ENCODE measurements around the gene CC2D2B.
"Not testable (repeated sequence)": the region's sequence is repeated elsewhere in the genome, so short reads cannot be mapped to it uniquely, and the experiment has no call there.

The CC2D2B gene

DNA sequence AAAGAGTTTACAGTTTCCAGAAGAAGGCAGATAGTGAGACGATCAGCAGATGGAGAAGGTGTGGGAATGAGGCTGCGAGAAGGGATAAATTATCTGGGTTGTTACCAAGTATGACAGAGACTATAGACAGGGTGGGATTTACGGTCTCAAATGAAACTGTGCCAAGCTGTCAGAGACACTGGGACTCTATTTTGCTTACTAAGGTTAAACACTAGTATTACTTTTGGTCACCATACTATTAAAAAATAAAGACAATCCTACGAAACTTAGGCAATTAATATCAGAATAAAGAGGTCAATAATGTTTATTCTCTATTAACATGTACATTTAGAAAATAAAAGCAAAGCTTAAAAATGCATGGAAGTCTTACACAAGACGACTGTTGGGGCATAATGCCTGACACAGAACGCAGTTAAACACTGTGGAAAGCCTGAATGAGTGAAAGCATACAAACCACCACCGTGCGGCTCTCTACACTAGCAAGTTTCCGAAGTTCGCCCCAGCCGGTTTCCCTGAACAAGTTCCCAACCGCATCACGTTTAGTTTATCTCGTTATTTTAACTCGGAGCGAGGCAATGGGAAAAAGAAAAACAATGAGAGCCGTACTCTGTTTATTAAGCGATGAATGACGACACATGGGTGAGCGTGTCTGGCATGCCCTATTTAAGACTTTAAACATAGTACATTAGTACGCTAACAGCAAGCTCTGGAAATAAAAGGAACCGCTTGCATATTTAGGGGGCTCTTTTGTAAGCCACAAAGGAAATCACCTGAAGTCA, 909 bp upstream of the CC2D2B start:
- Histone ChIP-seq H3K27ac (ENCODE audit: insufficient read depth, low read length, poor library complexity, severe bottlenecking) (peak overlapping the region; percentile 60), H3K4me1 (ENCODE audit: control insufficient read depth, insufficient read depth, low read length, poor library complexity, severe bottlenecking) (peaks cover 3% of the 10 kb centered on the region), H3K4me3 (ENCODE audit: insufficient read depth, low read depth, low read length, poor library complexity, severe bottlenecking) (peak overlapping the region; percentile 85), H3K36me3 (ENCODE audit: control insufficient read depth, insufficient read depth, low read length) (peaks cover 2% of the 10 kb centered on the region), H3K9me3 (ENCODE audit: control insufficient read depth, low read length) (no peaks in the 10 kb centered on the region), H3K27me3 (replicated peaks; ENCODE audit: control insufficient read depth, insufficient read depth, low read length, poor library complexity, severe bottlenecking) (no peaks in the 10 kb centered on the region)
- DNase-seq: no peak

DNA sequence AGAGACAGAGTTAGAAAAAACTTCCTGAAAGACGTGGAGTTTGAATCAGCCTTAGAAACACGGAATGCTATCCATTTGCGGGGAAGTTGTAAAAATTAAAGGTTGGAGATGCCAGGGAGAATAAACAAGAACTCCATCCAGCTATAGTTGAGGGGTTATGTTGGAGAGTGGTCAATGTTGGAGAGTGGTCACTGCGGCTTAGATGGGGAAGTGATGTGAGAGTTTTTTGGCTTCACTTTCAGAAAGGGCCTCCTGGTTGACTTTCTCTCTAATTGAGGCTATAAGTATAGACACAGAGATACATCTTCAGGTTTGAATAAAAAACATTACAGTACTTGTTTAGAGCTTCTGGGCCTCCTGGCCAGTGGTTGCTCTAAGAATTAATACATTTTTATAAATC, 675 bp downstream of the CC2D2B start:
- Histone ChIP-seq H3K4me1 (ENCODE audit: control insufficient read depth, insufficient read depth, low read length, poor library complexity, severe bottlenecking) (peaks cover 3% of the 10 kb centered on the region), H3K4me3 (ENCODE audit: insufficient read depth, low read depth, low read length, poor library complexity, severe bottlenecking) (peak overlapping the region; percentile 85), H3K9me3 (ENCODE audit: control insufficient read depth, low read length) (no peaks in the 10 kb centered on the region), H3K36me3 (ENCODE audit: control insufficient read depth, insufficient read depth, low read length) (no peaks in the 10 kb centered on the region), H3K27ac (ENCODE audit: insufficient read depth, low read length, poor library complexity, severe bottlenecking) (no peak overlapping the region), H3K27me3 (replicated peaks; ENCODE audit: control insufficient read depth, insufficient read depth, low read length, poor library complexity, severe bottlenecking) (no peaks in the 10 kb centered on the region)
- no peak for DNase-seq

DNA sequence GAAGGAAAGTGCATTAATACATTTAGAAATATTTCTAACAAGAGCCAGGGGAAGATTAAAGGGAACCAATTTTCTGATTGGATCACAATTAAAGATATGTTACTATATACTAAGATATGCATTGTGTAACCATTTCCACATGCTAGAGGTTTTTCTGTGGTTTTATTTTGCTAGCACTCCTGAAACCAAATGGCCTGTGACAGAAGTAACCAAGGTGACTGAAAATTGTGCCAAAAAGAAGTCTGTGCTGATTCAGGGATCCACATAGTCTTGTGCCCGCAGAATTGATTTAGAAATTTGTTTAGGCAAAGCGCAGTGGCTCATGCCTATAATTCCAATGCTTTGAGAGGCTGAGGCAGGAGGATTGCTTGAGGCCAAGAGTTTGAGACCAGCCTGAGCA, 1.8 kb downstream of the CC2D2B start:
- DNase-seq: no peak
- Histone ChIP-seq H3K9me3 (ENCODE audit: control insufficient read depth, low read length) (no peaks in the 10 kb centered on the region), H3K36me3 (ENCODE audit: control insufficient read depth, insufficient read depth, low read length) (no peaks in the 10 kb centered on the region), H3K27ac (ENCODE audit: insufficient read depth, low read length, poor library complexity, severe bottlenecking) (no peak overlapping the region), H3K4me1 (ENCODE audit: control insufficient read depth, insufficient read depth, low read length, poor library complexity, severe bottlenecking) (peaks cover 3% of the 10 kb centered on the region), H3K4me3 (ENCODE audit: insufficient read depth, low read depth, low read length, poor library complexity, severe bottlenecking) (no peak overlapping the region), H3K27me3 (replicated peaks; ENCODE audit: control insufficient read depth, insufficient read depth, low read length, poor library complexity, severe bottlenecking) (no peaks in the 10 kb centered on the region)

DNA sequence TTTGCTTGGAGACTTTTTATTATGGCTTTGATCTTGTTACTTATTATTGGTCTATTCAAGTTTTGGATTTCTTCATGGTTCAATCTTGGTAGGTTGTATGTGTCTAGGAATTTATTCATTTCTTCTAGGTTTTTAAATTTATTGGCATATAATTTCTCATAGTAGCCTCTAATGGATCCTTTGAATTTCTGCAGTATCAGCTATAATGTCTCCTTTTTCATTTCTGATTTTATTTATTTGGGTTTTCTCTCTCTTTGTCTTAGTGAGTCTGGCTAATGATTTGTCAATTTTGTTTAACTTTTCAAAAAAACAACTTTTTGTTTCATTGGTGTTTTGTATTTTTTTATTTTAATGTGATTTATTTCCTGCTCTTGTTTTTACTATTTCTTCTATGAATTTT, 8.3 kb downstream of the CC2D2B start:
- H3K27ac ChIP-seq (ENCODE audit: insufficient read depth, low read length, poor library complexity, severe bottlenecking); H3K4me1 ChIP-seq (ENCODE audit: control insufficient read depth, insufficient read depth, low read length, poor library complexity, severe bottlenecking); H3K4me3 ChIP-seq (ENCODE audit: insufficient read depth, low read depth, low read length, poor library complexity, severe bottlenecking); H3K9me3 ChIP-seq (ENCODE audit: control insufficient read depth, low read length); DNase-seq; H3K27me3 ChIP-seq (replicated peaks; ENCODE audit: control insufficient read depth, insufficient read depth, low read length, poor library complexity, severe bottlenecking); H3K36me3 ChIP-seq (ENCODE audit: control insufficient read depth, insufficient read depth, low read length): not testable (repeated sequence)

DNA sequence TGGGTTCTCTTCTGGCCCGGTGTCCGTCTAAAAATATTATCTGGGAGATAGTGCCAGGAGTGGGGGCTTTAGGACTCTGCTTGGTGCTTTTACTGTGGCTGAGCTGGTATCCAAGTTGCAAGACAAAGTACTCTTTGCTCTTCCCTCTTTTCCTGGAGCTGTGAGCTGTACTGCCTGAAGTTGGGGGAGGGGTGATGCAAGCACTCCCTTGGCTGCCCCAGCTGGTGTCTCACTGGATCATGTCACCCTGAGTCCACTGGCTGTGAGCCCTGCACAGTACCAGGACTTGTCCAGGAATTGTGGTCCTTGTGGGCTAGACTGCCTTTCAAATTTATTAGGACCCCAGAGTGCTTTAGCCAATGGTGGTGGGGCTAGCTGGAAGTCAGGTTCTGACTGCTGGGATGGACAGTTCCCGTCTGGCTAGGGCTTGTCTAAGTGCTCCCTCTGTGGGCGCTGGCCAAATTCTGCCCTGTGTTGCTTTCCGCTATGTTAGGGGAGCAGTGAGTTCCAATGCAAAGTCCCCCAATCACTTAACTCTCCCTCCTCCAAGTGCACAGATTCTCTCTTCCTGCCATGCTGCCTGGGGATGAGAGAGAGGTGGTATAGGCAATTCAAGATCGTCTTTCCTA, 13.1 kb downstream of the CC2D2B start:
- Histone ChIP-seq H3K9me3 (ENCODE audit: control insufficient read depth, low read length) (no peaks in the 10 kb centered on the region), H3K4me1 (ENCODE audit: control insufficient read depth, insufficient read depth, low read length, poor library complexity, severe bottlenecking) (no peaks in the 10 kb centered on the region), H3K36me3 (ENCODE audit: control insufficient read depth, insufficient read depth, low read length) (no peaks in the 10 kb centered on the region), H3K27me3 (replicated peaks; ENCODE audit: control insufficient read depth, insufficient read depth, low read length, poor library complexity, severe bottlenecking) (no peaks in the 10 kb centered on the region), H3K4me3 (ENCODE audit: insufficient read depth, low read depth, low read length, poor library complexity, severe bottlenecking) (no peak overlapping the region), H3K27ac (ENCODE audit: insufficient read depth, low read length, poor library complexity, severe bottlenecking) (no peak overlapping the region)
- DNase-seq: no peak

DNA sequence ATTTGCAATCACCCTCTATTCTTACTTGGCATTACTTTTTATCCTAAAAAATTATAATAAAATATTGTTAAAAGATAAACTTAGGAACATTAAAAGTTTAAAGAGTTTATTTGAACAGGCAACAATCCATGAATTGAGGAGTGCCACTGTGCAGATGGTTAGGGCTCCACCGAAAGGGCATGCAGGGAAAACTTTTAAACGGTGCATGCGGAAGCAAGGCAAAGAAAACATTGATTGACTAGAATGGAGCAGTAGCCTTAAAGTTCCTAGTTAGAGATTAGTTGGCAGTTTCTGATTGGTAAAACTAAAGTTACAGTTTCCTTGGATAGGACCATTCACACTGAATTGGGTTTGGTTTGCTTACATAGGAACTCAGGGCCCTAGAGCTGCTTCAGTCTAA, 17.3 kb downstream of the CC2D2B start:
- Histone ChIP-seq H3K9me3 (ENCODE audit: control insufficient read depth, low read length) (no peaks in the 10 kb centered on the region), H3K36me3 (ENCODE audit: control insufficient read depth, insufficient read depth, low read length) (no peaks in the 10 kb centered on the region), H3K4me1 (ENCODE audit: control insufficient read depth, insufficient read depth, low read length, poor library complexity, severe bottlenecking) (no peaks in the 10 kb centered on the region), H3K27me3 (replicated peaks; ENCODE audit: control insufficient read depth, insufficient read depth, low read length, poor library complexity, severe bottlenecking) (no peaks in the 10 kb centered on the region), H3K4me3 (ENCODE audit: insufficient read depth, low read depth, low read length, poor library complexity, severe bottlenecking) (no peak overlapping the region), H3K27ac (ENCODE audit: insufficient read depth, low read length, poor library complexity, severe bottlenecking) (no peak overlapping the region)
- no peak for DNase-seq

DNA sequence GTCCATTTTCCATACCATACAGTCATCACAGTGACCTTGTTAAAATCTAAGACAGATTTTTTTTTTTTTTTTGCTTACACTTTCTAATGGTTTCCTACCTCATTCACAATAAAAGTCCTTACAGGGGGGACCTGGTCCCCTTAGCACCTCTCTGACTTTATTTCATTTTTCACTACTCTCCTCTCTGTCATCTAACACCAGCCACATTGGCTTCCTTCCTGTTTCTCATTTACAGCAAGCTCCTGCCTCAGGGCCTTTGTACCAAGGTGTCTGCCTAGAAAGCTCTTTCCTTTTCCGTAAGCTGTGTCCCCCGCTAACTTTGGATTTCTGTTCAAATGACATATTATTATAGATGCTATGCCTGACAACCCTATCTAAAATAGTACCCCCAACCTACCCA, 27.7 kb downstream of the CC2D2B start:
- H3K9me3 ChIP-seq (ENCODE audit: control insufficient read depth, low read length): no peaks in the 10 kb centered on the region
- H3K36me3 ChIP-seq (ENCODE audit: control insufficient read depth, insufficient read depth, low read length): no peaks in the 10 kb centered on the region
- DNase-seq: no peak

DNA sequence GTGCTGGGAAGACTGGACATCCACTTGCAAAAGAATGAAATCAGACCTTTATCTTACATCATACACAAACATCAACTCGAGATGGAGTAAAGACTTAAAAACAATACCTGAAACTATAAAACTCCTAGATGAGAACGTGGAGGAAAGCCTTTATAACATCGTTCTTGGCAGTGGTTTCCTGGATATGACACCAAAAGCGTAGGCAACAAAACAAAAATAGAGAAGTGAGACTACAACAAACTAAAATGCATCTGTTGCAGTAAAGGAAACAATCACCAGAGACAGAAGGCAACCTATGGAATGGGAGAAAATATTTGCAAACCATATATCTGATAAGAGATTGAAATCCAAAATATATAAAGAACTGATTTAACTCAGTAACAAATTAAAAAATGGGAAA, 33.3 kb downstream of the CC2D2B start:
- Histone ChIP-seq H3K27ac (ENCODE audit: insufficient read depth, low read length, poor library complexity, severe bottlenecking) (no peak overlapping the region), H3K27me3 (replicated peaks; ENCODE audit: control insufficient read depth, insufficient read depth, low read length, poor library complexity, severe bottlenecking) (no peaks in the 10 kb centered on the region), H3K9me3 (ENCODE audit: control insufficient read depth, low read length) (no peaks in the 10 kb centered on the region), H3K36me3 (ENCODE audit: control insufficient read depth, insufficient read depth, low read length) (no peaks in the 10 kb centered on the region), H3K4me3 (ENCODE audit: insufficient read depth, low read depth, low read length, poor library complexity, severe bottlenecking) (no peak overlapping the region), H3K4me1 (ENCODE audit: control insufficient read depth, insufficient read depth, low read length, poor library complexity, severe bottlenecking) (no peaks in the 10 kb centered on the region)
- no peak for DNase-seq

More for the DNA sequence above, 27.7 kb downstream of the CC2D2B start:
- H3K27me3 ChIP-seq (replicated peaks; ENCODE audit: control insufficient read depth, insufficient read depth, low read length, poor library complexity, severe bottlenecking): no peaks in the 10 kb centered on the region
- no peaks in the 10 kb centered on the region for H3K4me1 ChIP-seq (ENCODE audit: control insufficient read depth, insufficient read depth, low read length, poor library complexity, severe bottlenecking)
- no peak overlapping the region for H3K4me3 ChIP-seq (ENCODE audit: insufficient read depth, low read depth, low read length, poor library complexity, severe bottlenecking)
- H3K27ac ChIP-seq (ENCODE audit: insufficient read depth, low read length, poor library complexity, severe bottlenecking): no peak overlapping the region

DNA sequence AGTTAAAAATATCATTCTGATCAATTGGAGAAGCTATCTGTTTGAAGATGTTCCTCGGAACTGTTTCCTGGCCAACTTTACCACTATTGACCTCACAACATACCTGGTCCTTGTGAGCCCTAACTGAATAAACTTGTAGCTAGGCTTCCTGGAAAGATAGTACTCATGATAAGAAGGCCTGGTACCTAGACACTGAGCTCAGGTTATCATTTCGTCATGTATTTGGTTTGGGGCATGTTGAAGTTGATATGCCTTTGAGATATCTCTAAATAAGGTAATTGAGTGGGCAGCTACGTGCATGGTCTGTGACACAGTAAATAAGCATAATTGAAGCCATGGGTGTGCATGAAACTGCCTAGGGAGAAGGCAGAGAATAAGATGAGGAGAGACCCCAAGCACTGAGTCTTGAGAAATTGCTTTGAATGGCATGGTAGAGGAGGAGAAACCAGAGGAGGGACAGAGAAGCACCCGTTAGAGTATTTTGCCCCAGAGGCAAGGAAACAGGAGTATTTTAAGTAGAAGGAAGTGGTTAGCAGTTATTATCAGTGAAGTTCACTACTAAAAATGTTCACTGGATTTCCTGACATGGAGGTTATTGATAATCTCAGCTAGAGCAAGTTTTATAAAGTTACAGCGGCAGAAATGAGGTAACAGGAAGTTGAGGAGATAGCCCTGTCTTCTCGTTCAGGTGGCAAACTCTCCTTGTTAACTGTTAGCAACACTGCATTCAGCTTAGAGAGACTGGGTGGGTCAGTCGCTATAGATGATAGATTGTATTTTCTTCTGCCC, 55.6 kb downstream of the CC2D2B start:
- Histone ChIP-seq H3K9me3 (ENCODE audit: control insufficient read depth, low read length) (peaks cover 4% of the 10 kb centered on the region), H3K4me1 (ENCODE audit: control insufficient read depth, insufficient read depth, low read length, poor library complexity, severe bottlenecking) (no peaks in the 10 kb centered on the region), H3K27ac (ENCODE audit: insufficient read depth, low read length, poor library complexity, severe bottlenecking) (no peak overlapping the region), H3K4me3 (ENCODE audit: insufficient read depth, low read depth, low read length, poor library complexity, severe bottlenecking) (peak overlapping the region; percentile 7), H3K36me3 (ENCODE audit: control insufficient read depth, insufficient read depth, low read length) (no peaks in the 10 kb centered on the region), H3K27me3 (replicated peaks; ENCODE audit: control insufficient read depth, insufficient read depth, low read length, poor library complexity, severe bottlenecking) (no peaks in the 10 kb centered on the region)
- DNase-seq: no peak

DNA sequence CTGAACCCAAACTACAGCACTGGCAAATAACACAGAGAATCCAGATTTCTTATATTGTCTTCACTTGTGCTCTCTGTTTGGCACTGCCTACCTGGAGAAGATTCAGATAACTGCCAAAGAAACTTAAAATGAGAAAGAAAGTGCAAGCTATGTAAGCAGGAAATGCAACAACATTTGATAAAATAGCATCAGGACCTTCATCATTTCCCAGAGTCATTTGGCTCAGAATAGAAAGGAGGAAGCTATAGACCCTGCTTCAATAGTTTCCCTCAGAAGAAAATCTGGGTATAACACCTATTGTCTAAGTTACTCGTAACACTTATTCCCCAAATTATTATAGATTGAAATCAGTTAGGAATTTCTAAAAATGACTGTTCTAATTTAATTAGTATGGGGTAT, 56.2 kb downstream of the CC2D2B start:
- Histone ChIP-seq H3K9me3 (ENCODE audit: control insufficient read depth, low read length) (peaks cover 3% of the 10 kb centered on the region), H3K27me3 (replicated peaks; ENCODE audit: control insufficient read depth, insufficient read depth, low read length, poor library complexity, severe bottlenecking) (no peaks in the 10 kb centered on the region), H3K27ac (ENCODE audit: insufficient read depth, low read length, poor library complexity, severe bottlenecking) (no peak overlapping the region), H3K36me3 (ENCODE audit: control insufficient read depth, insufficient read depth, low read length) (no peaks in the 10 kb centered on the region), H3K4me3 (ENCODE audit: insufficient read depth, low read depth, low read length, poor library complexity, severe bottlenecking) (peak overlapping the region; percentile 7), H3K4me1 (ENCODE audit: control insufficient read depth, insufficient read depth, low read length, poor library complexity, severe bottlenecking) (no peaks in the 10 kb centered on the region)
- no peak for DNase-seq
